PC-3 (cell line): ENCODE results near the gene UGT1A4.

Experiments
- CTCF ChIP-seq: fragments of 300-600 bp; sonication (generic); conservative IDR thresholded peaks from 2 replicates; pipeline ENCODE4 v1.5.1; 2017; ENCODE audit warnings: antibody characterized with exemption, low read depth, mild to moderate bottlenecking, low read length
- EZH2phosphoT487 ChIP-seq: fragments of 300-600 bp; sonication (generic); IDR thresholded peaks from 2 replicates; pipeline ENCODE4 v1.6.1; 2018; ENCODE audit warnings: mild to moderate bottlenecking, antibody characterized with exemption, low read length, borderline replicate concordance

- no peak for TF ChIP-seq CTCF
- TF ChIP-seq EZH2phosphoT487, result no peak
These were observed 99.6 kb downstream of the UGT1A4 start for GRCh38 chr2:233817995-233818638.
